Smooth muscle cell (in vitro differentiated cells): ENCODE measurements around the gene EIF4E2. TPM values are rescaled to one million over a fixed set of nuclear protein-coding genes. Genes with fewer than 3 reads are reported as not detected.

Experiments used
- DNase-seq: peaks from one replicate; lab custom pipeline; 2025; ENCODE audit not compliant: unreplicated experiment; lab: John Stamatoyannopoulos, UW
- H2AFZ ChIP-seq: fragments of 200-600 bp; sonication (generic); 2 replicates; pipeline ENCODE4 v1.6.0; 2016; ENCODE audit warnings: antibody characterized with exemption, low read depth, mild to moderate bottlenecking
- H3F3A ChIP-seq: fragments of 200-600 bp; sonication (generic); 2 replicates; pipeline ENCODE4 v1.6.0; 2017; ENCODE audit warnings: antibody characterized with exemption, low read depth
- H3K27ac ChIP-seq: fragments of 200-600 bp; sonication (generic); 2 replicates; pipeline ENCODE4 v1.5.1; 2016; ENCODE audit warnings: low read depth, mild to moderate bottlenecking
- H3K27me3 ChIP-seq: fragments of 200-600 bp; sonication (generic); 2 replicates; pipeline ENCODE4 v1.6.1; 2016; ENCODE audit warnings: low read depth, mild to moderate bottlenecking
- H3K36me3 ChIP-seq: fragments of 200-600 bp; sonication (generic); 2 replicates; pipeline ENCODE4 v1.5.1; 2016; ENCODE audit warnings: low read depth
- H3K4me1 ChIP-seq: fragments of 200-600 bp; sonication (generic); 2 replicates; pipeline ENCODE4 v1.5.1; 2016; ENCODE audit warnings: low read depth
- H3K4me2 ChIP-seq: fragments of 200-600 bp; sonication (generic); 2 replicates; pipeline ENCODE4 v1.6.0; 2016; ENCODE audit warnings: mild to moderate bottlenecking
- H3K4me3 ChIP-seq: fragments of 200-600 bp; sonication (generic); 2 replicates; pipeline ENCODE4 v1.5.1; 2016; ENCODE audit warnings: mild to moderate bottlenecking
- H3K79me2 ChIP-seq: fragments of 200-600 bp; sonication (generic); 2 replicates; pipeline ENCODE4 v1.6.0; 2016; ENCODE audit warnings: low read depth, mild to moderate bottlenecking
- H3K9ac ChIP-seq: fragments of 200-600 bp; sonication (generic); 2 replicates; pipeline ENCODE4 v1.6.0; 2016; ENCODE audit warnings: low read depth
- H3K9me3 ChIP-seq: fragments of 200-600 bp; sonication (generic); replicated peaks from 2 replicates; pipeline ENCODE4 v1.5.1; 2016; ENCODE audit warnings: low read depth
- H4K20me1 ChIP-seq: fragments of 200-600 bp; sonication (generic); 2 replicates; pipeline ENCODE4 v1.6.0; 2016; ENCODE audit warnings: low read depth
- CTCF ChIP-seq: fragments of 200-600 bp; sonication (generic); IDR thresholded peaks from 2 replicates; pipeline ENCODE4 v1.5.1; 2017; ENCODE audit warnings: borderline replicate concordance, mild to moderate bottlenecking, antibody characterized with exemption; ENCODE audit not compliant: insufficient read depth, poor library complexity, severe bottlenecking
- WGBS: methylation state at CpG from one replicate; pipeline ENCODE4 v1.1.7; 2016; ENCODE audit warnings: low lambda C conversion rate; 5-methylcytosine and 5-hydroxymethylcytosine counted together
- polyA plus RNA-seq: library from polyadenylated mRNA; unstranded; fragments of >200 nt; fragmentation: Nextera tagmentation; extraction: Ambion mirVana; gene quantifications from 2 replicates; pipeline ENCODE4 v1.2.1, GENCODE V29; 2016
- total RNA-seq: library from RNA; depleted of rRNA; stranded (reverse); fragments of >200 nt; gene quantifications from 2 replicates; pipeline ENCODE4 v1.2.3, GENCODE V29; 2014

EIF4E2 gene
- total and polyA plus RNA-seq, 2 experiments from 2014 or later: 83.1 to 189 TPM

GRCh38 chr2:232613538-232614134, 63.1 kb downstream of the EIF4E2 start:
- H3K4me3 ChIP-seq: no peak overlapping the region
- H3K36me3 ChIP-seq: no peaks in the 10 kb centered on the region
- no peaks in the 10 kb centered on the region for H3F3A ChIP-seq
- H3K27me3 ChIP-seq: no peaks in the 10 kb centered on the region
- no peak for DNase-seq
- H3K9me3 ChIP-seq: no peaks in the 10 kb centered on the region
- TF ChIP-seq CTCF: no peak
- H3K4me2 ChIP-seq: no peak overlapping the region
- no peak overlapping the region for H2AFZ ChIP-seq
- H3K9ac ChIP-seq: no peak overlapping the region
- H3K4me1 ChIP-seq: no peaks in the 10 kb centered on the region
- H3K27ac ChIP-seq: no peak overlapping the region
- H4K20me1 ChIP-seq: no peaks in the 10 kb centered on the region
- WGBS: 57% methylated on average over 3 of the region's 3 CpGs
- no peaks in the 10 kb centered on the region for H3K79me2 ChIP-seq

GRCh38 chr2:232615339-232615738, 64.8 kb downstream of the EIF4E2 start:
- no peaks in the 10 kb centered on the region for H3K9me3 ChIP-seq
- no peaks in the 10 kb centered on the region for H3F3A ChIP-seq
- DNase-seq: no peak
- H3K4me3 ChIP-seq: no peak overlapping the region
- no peaks in the 10 kb centered on the region for H3K27me3 ChIP-seq
- no peaks in the 10 kb centered on the region for H4K20me1 ChIP-seq
- TF ChIP-seq CTCF: no peak
- H3K4me1 ChIP-seq: no peaks in the 10 kb centered on the region
- WGBS: 83% methylated on average over 6 of the region's 8 CpGs
- no peak overlapping the region for H3K9ac ChIP-seq
- no peaks in the 10 kb centered on the region for H3K79me2 ChIP-seq
- H3K4me2 ChIP-seq: no peak overlapping the region
- H3K27ac ChIP-seq: no peak overlapping the region
- no peaks in the 10 kb centered on the region for H3K36me3 ChIP-seq
- H2AFZ ChIP-seq: no peak overlapping the region

Other genes starting within 250 kb of the EIF4E2 start
- 0.22 and 0.58 TPM in 2 replicates for gene ALPP, start 171.9 kb upstream of the EIF4E2 start, total RNA-seq
- gene ALPP, start 171.9 kb upstream of the EIF4E2 start, polyA plus RNA-seq: 0.99 TPM in 1 of 2 replicates, not detected in the other
- not detected in 2 replicates for gene ALPG, start 143.8 kb upstream of the EIF4E2 start, total RNA-seq
- gene ALPG, start 143.8 kb upstream of the EIF4E2 start, polyA plus RNA-seq: not detected in 2 replicates
- not detected in 2 replicates for gene ALPI, start 94.5 kb upstream of the EIF4E2 start, total RNA-seq
- gene ALPI, start 94.5 kb upstream of the EIF4E2 start, polyA plus RNA-seq: not detected in 2 replicates
- not detected in 2 replicates for gene ECEL1, start 62.9 kb upstream of the EIF4E2 start, total RNA-seq
- gene ECEL1, start 62.9 kb upstream of the EIF4E2 start, polyA plus RNA-seq: not detected in 2 replicates
- gene PRSS56, start 30.3 kb upstream of the EIF4E2 start, total RNA-seq: not detected in 2 replicates
- 0.24 TPM in 1 of 2 replicates, not detected in the other for gene PRSS56, start 30.3 kb upstream of the EIF4E2 start, polyA plus RNA-seq
- gene CHRND, start 24.5 kb upstream of the EIF4E2 start, total RNA-seq: not detected in 2 replicates
- gene CHRND, start 24.5 kb upstream of the EIF4E2 start, polyA plus RNA-seq: not detected in 2 replicates
- gene CHRNG, start 11.0 kb upstream of the EIF4E2 start, total RNA-seq: 0.58 TPM in 1 of 2 replicates, not detected in the other
- gene CHRNG, start 11.0 kb upstream of the EIF4E2 start, polyA plus RNA-seq: 0.84 TPM in 1 of 2 replicates, not detected in the other
- gene TIGD1, start 132 bp upstream of the EIF4E2 start, total RNA-seq: 7.4 and 8.1 TPM in 2 replicates
- 1.9 and 2.9 TPM in 2 replicates for gene TIGD1, start 132 bp upstream of the EIF4E2 start, polyA plus RNA-seq
- 6.4 and 7.7 TPM in 2 replicates for gene EFHD1, start 82.9 kb downstream of the EIF4E2 start, total RNA-seq
- gene EFHD1, start 82.9 kb downstream of the EIF4E2 start, polyA plus RNA-seq: 19.2 and 25.1 TPM in 2 replicates
- 57.6 and 62.2 TPM in 2 replicates for gene GIGYF2, start 146.6 kb downstream of the EIF4E2 start, total RNA-seq
- gene GIGYF2, start 146.6 kb downstream of the EIF4E2 start, polyA plus RNA-seq: 16.2 and 25.6 TPM in 2 replicates
- 0.13 TPM in 1 of 2 replicates, not detected in the other for gene KCNJ13, start 225.9 kb downstream of the EIF4E2 start, total RNA-seq
- gene KCNJ13, start 225.9 kb downstream of the EIF4E2 start, polyA plus RNA-seq: 1.2 TPM in 1 of 2 replicates, not detected in the other